Left renal cortex interstitium (tissue), 4 donors: ENCODE results near the gene SERINC5. TPM values are rescaled to one million over a fixed set of nuclear protein-coding genes. Genes with fewer than 3 reads are reported as not detected.
"Not testable (repeated sequence)": the region's sequence is repeated elsewhere in the genome, so short reads cannot be mapped to it uniquely, and the experiment has no call there.

Experiments used
- DNase-seq, 4 donors: peaks; one replicate each; pipeline ENCODE4 v3.0.0-alpha.2; 2013; ENCODE audit warnings: low read depth in 4 of 4, low spot score in 2 of 4, missing footprints in 1 of 4
- polyA plus RNA-seq, 4 donors: library from polyadenylated mRNA; unstranded; fragments of 120-200 nt; gene quantifications; one replicate each; pipeline ENCODE4 v1.2.1, GENCODE V29; 2013; ENCODE audit not compliant: insufficient read length in 4 of 4

Gene SERINC5
- polyA plus RNA-seq, 4 donors: 49.6 to 63.7 (median 51.7) TPM

GRCh38 chr5:80181618-80182211, 74.1 kb downstream of the SERINC5 start:
- no peak for DNase-seq

- no peak for DNase-seq
Measured at GRCh38 chr5:80177236-80177635, 78.6 kb downstream of the SERINC5 start.

DNA sequence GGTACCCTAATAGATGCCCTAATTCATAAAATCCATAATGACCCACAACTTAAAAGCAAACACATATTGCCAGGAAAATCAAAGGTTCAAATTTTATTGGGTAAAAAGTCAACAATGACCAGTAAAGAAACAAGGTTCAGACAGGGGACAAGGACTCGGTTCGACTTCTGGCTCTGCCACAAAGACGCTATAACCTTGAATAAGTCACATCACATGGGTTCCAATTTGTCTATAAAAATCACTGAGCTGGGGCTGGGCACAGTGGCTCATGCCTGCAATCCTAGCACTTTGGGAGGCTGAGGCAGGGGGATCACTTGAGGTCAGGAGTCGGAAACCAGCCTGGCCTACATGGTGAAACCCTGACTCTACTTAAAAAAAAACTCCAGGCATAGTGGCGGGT, 80.5 kb downstream of the SERINC5 start:
- no peak for DNase-seq

- DNase-seq: no peak
Measured at GRCh38 chr5:80174790-80175189, 81.1 kb downstream of the SERINC5 start.

- DNase-seq: no peak
Measured at GRCh38 chr5:80172067-80172695, 83.7 kb downstream of the SERINC5 start.

DNA sequence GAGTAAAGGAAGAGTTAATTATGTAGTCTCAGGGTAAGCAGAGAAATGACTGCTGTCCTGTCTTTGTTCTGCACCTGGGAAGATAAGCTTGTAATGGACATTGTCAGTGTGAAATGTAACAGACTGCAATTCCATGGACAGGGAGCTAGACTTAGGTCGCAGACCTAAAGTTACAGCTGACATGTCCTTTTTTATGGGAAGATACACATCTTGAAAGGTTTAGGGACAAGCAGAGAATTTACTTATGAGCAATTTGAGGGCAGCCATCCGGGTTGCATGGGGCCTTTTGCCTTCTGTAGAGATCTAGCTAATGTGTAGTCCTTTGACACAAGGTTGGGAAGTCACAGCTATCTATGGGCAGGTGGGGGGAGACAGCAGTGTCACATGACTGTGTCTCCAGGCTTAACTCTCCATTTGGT, 85.7 kb downstream of the SERINC5 start:
- DNase-seq: no peak

- no peak for DNase-seq
Measured at GRCh38 chr5:80168388-80169028, 87.3 kb downstream of the SERINC5 start.

GRCh38 chr5:80165452-80165851, 90.4 kb downstream of the SERINC5 start:
- DNase-seq: peak; percentile 64 to 79 (median 70)

GRCh38 chr5:80161165-80161564, 94.7 kb downstream of the SERINC5 start:
- DNase-seq: no peak

- no peak for DNase-seq
Measured at GRCh38 chr5:80160242-80160641, 95.6 kb downstream of the SERINC5 start.

DNA sequence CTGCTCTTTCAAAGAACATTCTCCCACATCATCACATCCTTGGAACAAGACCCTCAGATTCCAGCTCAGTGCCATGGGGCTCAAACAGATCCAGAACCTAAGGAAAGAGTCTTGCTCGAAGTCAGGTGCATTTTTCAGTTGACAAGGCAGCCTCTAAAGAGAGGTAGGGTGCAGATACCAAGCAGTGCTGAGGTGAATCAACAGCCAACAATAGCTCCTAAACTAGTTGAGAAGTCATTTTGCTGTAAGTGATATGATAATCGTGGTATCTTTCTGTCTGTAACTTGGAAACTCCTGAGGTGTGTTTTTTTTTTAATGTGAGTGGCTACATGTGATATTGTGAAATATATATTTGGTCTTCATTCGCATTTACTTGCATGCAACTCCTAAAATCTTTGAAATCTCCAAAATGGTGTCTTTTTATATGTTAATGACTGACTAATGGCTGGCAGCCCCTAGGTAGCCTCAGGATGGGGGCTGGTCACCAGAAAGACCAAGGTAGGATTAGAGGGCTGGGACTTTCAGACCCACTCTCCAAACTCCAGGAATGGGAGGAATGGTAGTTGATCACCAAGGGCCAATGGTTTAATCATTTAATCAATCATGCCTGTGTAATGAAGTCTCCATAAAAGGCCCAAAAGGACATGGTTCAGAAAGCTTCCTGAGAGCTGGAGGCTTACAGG, 96.6 kb downstream of the SERINC5 start:
- no peak for DNase-seq

- DNase-seq: peak in 1 of 4 donors; percentile 43
Measured at GRCh38 chr5:80156156-80156555, 99.7 kb downstream of the SERINC5 start.

DNA sequence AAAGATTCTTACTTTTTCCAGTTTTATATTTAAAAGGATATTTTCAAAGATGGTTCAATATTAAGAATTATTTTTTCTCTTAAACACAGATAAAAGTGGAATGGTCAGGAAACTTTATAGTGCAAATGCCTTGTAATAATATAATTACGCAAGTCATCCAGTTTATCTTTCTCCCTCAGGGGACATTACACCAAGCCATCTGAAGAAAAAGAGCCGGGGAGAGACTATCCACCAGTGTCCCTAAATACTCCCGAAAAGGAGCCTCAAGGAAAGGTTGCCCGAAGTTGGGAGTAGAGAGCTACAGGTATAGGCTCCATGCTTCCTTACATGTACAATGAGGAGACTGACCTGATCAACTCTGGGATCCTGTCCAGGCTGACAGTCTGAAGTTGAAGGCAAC, 101.1 kb downstream of the SERINC5 start:
- no peak for DNase-seq

GRCh38 chr5:80154289-80154688, 101.6 kb downstream of the SERINC5 start:
- not testable (repeated sequence) for DNase-seq

DNA sequence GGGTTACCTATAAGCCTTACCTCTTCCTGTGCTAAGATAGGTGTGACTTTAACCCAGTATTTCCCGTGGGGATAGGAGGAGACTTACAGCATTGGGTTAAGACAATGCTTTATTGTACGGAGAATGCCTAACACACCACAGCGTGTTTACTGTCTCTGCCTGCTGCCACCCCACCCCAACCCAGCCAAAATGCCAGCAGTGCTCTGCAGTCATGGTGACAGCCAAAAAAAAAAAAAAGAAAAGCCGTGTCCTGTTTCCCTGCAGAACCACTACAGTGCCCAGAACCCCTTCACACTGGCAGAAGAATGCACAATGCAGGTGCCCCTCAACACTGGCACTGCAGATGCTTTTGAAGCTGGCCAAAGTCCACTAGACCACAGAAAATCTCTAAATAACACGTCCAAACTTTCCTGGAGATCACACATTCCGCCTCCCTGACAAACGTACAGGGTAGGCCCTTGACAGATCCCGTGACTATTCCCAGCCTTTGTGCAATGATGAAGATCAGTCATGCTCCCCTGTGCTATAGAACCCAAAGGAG, 102.2 kb downstream of the SERINC5 start:
- no peak for DNase-seq

DNA sequence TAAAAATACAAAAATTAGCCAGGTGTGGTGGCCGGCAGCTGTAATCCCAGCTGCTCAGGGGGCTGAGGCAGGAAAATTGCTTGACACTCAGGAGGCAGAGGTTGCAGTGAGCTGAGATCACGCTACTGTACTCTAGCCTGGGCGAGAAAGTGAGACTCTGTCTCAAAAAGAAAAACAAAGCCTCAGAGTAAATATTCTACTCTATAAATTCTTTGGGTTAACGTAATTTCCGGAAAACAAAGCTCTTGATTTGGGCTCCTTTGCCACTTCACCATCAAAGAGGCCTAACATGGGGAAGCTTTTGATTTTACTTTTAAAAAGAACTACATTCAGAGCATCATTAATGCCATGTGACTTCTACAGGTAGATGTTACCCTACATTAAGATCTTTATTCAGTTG, 103.1 kb downstream of the SERINC5 start:
- no peak for DNase-seq

GRCh38 chr5:80151890-80152289, 104.0 kb downstream of the SERINC5 start:
- DNase-seq: no peak

DNA sequence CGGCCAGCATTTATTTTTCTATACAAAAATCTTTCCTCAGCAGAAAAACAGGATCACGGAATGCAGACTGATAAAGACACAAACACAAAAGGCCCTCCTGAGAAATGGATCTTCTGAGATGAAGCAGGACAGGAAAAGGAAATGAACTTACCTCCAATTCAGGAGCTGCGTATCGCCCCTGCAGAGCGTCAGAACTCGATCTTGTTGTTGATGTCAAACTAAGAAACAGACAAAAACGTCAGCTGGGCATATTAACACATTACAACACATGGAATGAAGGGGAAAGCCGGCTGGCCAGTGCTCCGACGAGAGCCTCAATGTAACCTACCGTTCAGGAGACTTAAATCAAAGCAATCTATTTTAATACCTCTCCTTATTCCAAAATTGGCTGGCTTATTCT, 105.1 kb downstream of the SERINC5 start:
- DNase-seq: no peak

DNA sequence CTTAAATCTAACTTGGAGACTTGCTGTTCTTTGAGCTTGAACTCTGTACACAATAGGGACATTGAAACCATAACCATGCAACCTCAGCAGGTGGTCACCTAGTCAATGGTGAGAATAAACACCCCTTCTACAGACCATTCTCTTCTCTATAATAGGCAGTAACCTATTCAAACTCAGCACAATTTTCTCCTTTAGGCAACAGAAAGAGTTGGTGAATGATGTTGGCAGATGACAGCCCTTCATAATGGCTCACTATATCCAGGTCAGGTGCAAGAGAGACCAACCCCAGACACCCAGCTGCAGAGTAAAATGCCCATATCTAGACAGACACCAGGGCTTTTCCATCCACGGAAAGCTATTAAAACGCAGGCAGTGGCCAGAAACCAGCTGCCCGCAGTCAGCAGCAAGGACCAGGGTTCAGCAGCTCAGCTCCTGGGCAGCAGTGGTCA, 106.7 kb downstream of the SERINC5 start:
- no peak for DNase-seq

DNA sequence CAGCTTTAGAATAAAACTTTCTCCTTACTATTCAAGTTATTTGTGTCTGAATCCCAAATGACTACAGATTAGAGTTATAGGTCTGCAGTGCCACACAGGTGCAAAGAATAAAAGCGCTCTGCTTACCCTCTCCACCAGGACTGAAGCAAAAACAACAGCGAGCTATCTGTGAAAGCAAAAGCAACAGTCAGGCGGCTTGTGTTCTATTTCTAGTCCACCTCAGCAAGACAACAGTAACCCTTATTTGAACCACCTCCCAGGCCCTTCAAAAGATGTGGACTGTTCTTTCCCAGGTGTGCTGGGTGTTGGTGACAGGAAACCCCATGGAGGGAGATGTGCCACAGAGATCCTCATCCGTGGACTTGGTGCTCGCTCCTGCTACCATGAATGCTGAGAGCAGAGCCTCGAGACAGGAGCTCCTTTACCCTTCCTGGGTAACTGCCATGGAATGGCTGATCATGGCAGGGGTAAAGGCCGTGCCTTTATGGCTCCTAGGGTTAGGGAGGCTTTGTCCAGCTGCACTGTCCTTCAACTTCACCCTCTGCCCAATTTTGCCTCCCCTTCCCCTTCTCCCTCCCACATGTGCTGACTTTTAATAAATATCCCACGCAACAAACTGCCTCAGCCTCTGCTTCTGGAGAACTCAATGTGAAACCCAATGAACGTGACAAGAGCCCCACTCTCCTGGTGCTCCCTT, 108.6 kb downstream of the SERINC5 start:
- DNase-seq: no peak

- DNase-seq: no peak
Measured at GRCh38 chr5:80146046-80146445, 109.8 kb downstream of the SERINC5 start.
